PC-9 (cell line): ENCODE results near the gene ARMC2. TPM values are rescaled to one million over a fixed set of nuclear protein-coding genes. Genes with fewer than 3 reads are reported as not detected.

Source experiments
- BruUV-seq: library from RNA; stranded (reverse); fragments of 400-500 nt; replicated peaks from 2 replicates; lab custom pipeline; 2021; lab: Mats Ljungman, UMichigan
- CTCF ChIA-PET: fragments of 300-600 bp; sonication (Branson Sonifier 250); formaldehyde crosslinking; loops from one replicate; lab custom pipeline; 2022; ENCODE audit warnings: antibody characterized with exemption; lab: Charles Lee
- POLR2A ChIA-PET: fragments of 300-600 bp; sonication (Branson Sonifier 250); formaldehyde crosslinking; loops from one replicate; lab custom pipeline; 2022; ENCODE audit warnings: antibody characterized with exemption; ENCODE audit not compliant: unreplicated experiment; lab: Charles Lee
- DNase-seq, 2 experiments: peaks; one replicate each; pipeline versions ENCODE4 v3.0.0 to v3.0.0-alpha.2; 2015 to 2022; ENCODE audit warnings: mixed read lengths in 1 of 2
- H2AFZ ChIP-seq: fragments of 200-600 bp; sonication (generic); 2 replicates; pipeline ENCODE4 v1.8.1; 2017; ENCODE audit warnings: antibody characterized with exemption
- H3F3A ChIP-seq: fragments of 200-600 bp; sonication (generic); 2 replicates; pipeline ENCODE4 v1.8.1; 2017; ENCODE audit warnings: antibody characterized with exemption, mild to moderate bottlenecking, low read depth; ENCODE audit not compliant: insufficient read depth
- H3K27ac ChIP-seq: fragments of 200-600 bp; sonication (generic); 2 replicates; pipeline ENCODE4 v1.6.1; 2016; ENCODE audit warnings: mixed run types
- H3K27me3 ChIP-seq: fragments of 200-600 bp; sonication (generic); 2 replicates; pipeline ENCODE4 v1.6.1; 2016; ENCODE audit warnings: low read depth, mixed run types; ENCODE audit not compliant: insufficient read depth
- H3K36me3 ChIP-seq: fragments of 200-600 bp; sonication (generic); 2 replicates; pipeline ENCODE4 v1.6.1; 2016; ENCODE audit warnings: low read depth, mixed run types
- H3K4me1 ChIP-seq: fragments of 200-600 bp; sonication (generic); replicated peaks from 2 replicates; pipeline ENCODE4 v1.6.1; 2016; ENCODE audit warnings: mixed run types; ENCODE audit not compliant: insufficient read depth
- H3K4me2 ChIP-seq: fragments of 200-600 bp; sonication (generic); 2 replicates; pipeline ENCODE4 v1.6.1; 2017; ENCODE audit warnings: mixed run types
- H3K4me3 ChIP-seq: fragments of 200-600 bp; sonication (generic); 2 replicates; pipeline ENCODE4 v1.6.1; 2016; ENCODE audit warnings: mixed run types
- H3K79me2 ChIP-seq: fragments of 200-600 bp; sonication (generic); 2 replicates; pipeline ENCODE4 v1.6.1; 2017; ENCODE audit warnings: low read depth, mixed run types
- H3K9me2 ChIP-seq: fragments of 200-600 bp; sonication (generic); 2 replicates; pipeline ENCODE4 v1.8.1; 2017; ENCODE audit warnings: mild to moderate bottlenecking; ENCODE audit not compliant: insufficient read depth
- H3K9me3 ChIP-seq: fragments of 200-600 bp; sonication (generic); 2 replicates; pipeline ENCODE4 v1.8.1; 2016; ENCODE audit warnings: low read depth; ENCODE audit not compliant: insufficient read depth
- H4K20me1 ChIP-seq: fragments of 200-600 bp; sonication (generic); 2 replicates; pipeline ENCODE4 v1.8.1; 2017; ENCODE audit not compliant: insufficient read depth
- EZH2 ChIP-seq: fragments of 200-600 bp; sonication (generic); IDR thresholded peaks from 2 replicates; pipeline ENCODE4 v1.8.0; 2017; ENCODE audit warnings: antibody characterized with exemption, low read depth
- intact Hi-C: fragments of 100-400 bp; cut with micrococcal nuclease; formaldehyde crosslinking; loops from one replicate; pipeline ENCODE4 v1.10.0; 2022; ENCODE audit not compliant: unreplicated experiment
- total RNA-seq: library from RNA; stranded (reverse); gene quantifications from 2 replicates; pipeline ENCODE4 v1.2.3, GENCODE V29; 2021
- TF ChIP-seq, protein P1 (sequence below): fragments of 200-600 bp; sonication (generic); conservative IDR thresholded peaks from 2 replicates; pipeline ENCODE4 v1.6.1; 2017; ENCODE audit warnings: mixed run types, antibody characterized with exemption, mild to moderate bottlenecking, moderate library complexity

ARMC2 gene
- total RNA-seq, 1 experiment from 2014 or later, result 15.5 TPM

DNA sequence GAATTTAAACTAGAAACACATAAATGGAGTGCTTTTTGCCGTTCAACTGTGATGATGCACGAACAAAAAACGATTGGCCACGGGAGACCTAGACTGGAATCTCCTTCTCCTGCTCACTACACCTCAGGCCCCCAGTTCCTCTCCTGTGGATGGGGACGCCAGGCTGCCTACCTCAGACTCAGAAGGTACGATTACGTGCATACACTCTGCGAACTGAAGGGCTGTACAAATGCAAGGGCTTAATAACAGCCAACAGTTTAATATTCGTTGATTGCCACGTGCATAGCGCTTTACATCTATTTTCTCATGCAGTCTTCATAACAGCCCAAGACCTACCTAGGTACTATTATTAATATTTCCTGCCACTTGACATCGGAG, 495 bp upstream of the ARMC2 start:
- TF ChIP-seq, protein P1, sequence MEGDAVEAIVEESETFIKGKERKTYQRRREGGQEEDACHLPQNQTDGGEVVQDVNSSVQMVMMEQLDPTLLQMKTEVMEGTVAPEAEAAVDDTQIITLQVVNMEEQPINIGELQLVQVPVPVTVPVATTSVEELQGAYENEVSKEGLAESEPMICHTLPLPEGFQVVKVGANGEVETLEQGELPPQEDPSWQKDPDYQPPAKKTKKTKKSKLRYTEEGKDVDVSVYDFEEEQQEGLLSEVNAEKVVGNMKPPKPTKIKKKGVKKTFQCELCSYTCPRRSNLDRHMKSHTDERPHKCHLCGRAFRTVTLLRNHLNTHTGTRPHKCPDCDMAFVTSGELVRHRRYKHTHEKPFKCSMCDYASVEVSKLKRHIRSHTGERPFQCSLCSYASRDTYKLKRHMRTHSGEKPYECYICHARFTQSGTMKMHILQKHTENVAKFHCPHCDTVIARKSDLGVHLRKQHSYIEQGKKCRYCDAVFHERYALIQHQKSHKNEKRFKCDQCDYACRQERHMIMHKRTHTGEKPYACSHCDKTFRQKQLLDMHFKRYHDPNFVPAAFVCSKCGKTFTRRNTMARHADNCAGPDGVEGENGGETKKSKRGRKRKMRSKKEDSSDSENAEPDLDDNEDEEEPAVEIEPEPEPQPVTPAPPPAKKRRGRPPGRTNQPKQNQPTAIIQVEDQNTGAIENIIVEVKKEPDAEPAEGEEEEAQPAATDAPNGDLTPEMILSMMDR, result no peak
- no peak for TF ChIP-seq EZH2
- ChIA-PET CTCF (interaction anchor here (1.2 kb wide), 1 partner anchor 306 kb away, joined by 3 read pairs; no protein-coding TSS in a partner anchor), POLR2A (interaction anchor here (0.5 to 0.7 kb wide), 4 partner anchors 115 to 289 kb away, joined by 3 to 9 read pairs (median 4); no protein-coding TSS in a partner anchor)
- DNase-seq, result no peak
- H4K20me1 ChIP-seq, result no peaks in the 10 kb centered on the region
- intact Hi-C loops, result no loop called here
- H3F3A ChIP-seq, result no peaks in the 10 kb centered on the region
- TSS peak; percentile 44 for BruUV-seq
- H3K36me3 ChIP-seq, result no peaks in the 10 kb centered on the region
- H3K9me2 ChIP-seq, result no peaks in the 10 kb centered on the region
- peak overlapping the region; percentile 98 for H2AFZ ChIP-seq
- H3K4me3 ChIP-seq, result peak overlapping the region; percentile 85
- peak overlapping the region; percentile 85 for H3K4me2 ChIP-seq
- no peak overlapping the region for H3K27ac ChIP-seq
- no peaks in the 10 kb centered on the region for H3K9me3 ChIP-seq
- H3K4me1 ChIP-seq, result peaks cover 13% of the 10 kb centered on the region
- 0 out of 2 replicates have a peak, but pooled peaks cover 11% of the 10 kb centered on the region for H3K79me2 ChIP-seq
- H3K27me3 ChIP-seq, result no peaks in the 10 kb centered on the region

DNA sequence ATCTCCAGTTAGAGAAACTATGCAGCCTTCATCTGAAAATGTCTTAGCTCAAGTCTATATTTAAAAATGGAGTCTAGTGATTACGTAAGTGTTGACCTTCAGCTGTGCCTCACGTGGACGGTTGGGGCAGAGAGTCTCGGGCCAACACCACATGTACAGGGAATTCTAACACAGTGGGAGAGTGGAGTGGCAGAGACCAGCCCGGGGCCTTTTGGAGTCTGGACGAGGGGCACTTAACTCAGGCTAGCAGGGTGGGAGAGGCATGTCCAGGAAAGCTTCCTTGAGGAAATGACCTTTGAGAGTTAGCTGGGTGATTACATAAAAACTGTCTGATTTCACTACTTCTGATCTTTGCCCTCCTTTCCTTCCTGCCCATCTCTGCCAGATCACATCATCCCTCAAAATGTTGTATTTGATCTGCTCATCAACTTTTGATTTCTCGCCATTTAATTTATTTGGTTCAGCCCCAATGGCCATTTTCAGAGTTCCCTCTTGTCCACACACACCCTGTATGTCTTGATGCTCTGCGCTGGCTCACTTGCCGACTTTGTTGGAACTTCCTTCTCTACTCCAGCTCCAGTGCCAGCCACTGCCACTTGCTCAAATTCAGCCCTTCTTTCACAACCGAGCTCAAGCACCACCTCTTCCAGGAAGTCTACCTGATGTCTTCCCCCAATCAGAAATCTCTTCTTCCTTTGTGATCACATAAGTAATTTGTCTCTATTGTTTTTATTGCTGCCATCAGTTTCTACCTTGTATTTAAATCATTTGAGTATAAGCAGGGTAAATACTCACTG, 2.6 kb downstream of the ARMC2 start:
- intact Hi-C loops, result no loop called here
- H3K4me2 ChIP-seq, result no peak overlapping the region
- H3K4me1 ChIP-seq, result peaks cover 13% of the 10 kb centered on the region
- BruUV-seq, result no TSS peak
- DNase-seq, result peak in 1 of 2 experiments; percentile 29
- no peaks in the 10 kb centered on the region for H3F3A ChIP-seq
- H3K9me3 ChIP-seq, result no peaks in the 10 kb centered on the region
- H3K9me2 ChIP-seq, result no peaks in the 10 kb centered on the region
- CTCF ChIA-PET, result no interaction called here
- no peak overlapping the region for H2AFZ ChIP-seq
- no peaks in the 10 kb centered on the region for H3K27me3 ChIP-seq
- H3K27ac ChIP-seq, result no peak overlapping the region
- 0 out of 2 replicates have a peak, but pooled peaks cover 11% of the 10 kb centered on the region for H3K79me2 ChIP-seq
- no peaks in the 10 kb centered on the region for H4K20me1 ChIP-seq
- 0 out of 2 replicates have a peak, but pooled peaks cover 6% of the 10 kb centered on the region for H3K36me3 ChIP-seq
- no peak overlapping the region for H3K4me3 ChIP-seq
- POLR2A ChIA-PET, result no interaction called here
- TF ChIP-seq, protein P1, result no peak
- no peak for TF ChIP-seq EZH2

DNA sequence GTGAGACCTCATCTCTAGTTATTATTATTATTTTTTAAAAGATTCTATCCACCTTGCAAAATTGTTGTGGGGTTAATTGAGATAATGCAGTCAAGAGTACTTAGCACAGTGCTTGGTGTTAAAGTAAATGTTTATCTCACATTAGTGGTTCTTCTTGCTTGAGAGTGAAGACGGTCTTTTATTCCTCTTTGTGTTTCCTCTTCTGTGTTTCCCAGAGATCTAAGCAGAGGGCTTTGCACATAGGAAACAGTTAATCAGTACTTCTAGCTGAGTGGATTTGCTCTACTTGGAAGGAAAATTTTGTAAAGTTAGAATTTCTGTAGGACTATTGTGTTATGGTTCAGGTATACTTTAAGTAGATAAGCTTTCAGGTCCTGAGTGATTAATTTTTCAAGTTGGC, 3.5 kb downstream of the ARMC2 start:
- peaks cover 1% of the 10 kb centered on the region; the same call in 1 of the 2 replicates for H3K9me3 ChIP-seq
- TF ChIP-seq, protein P1, result no peak
- no peak for TF ChIP-seq EZH2
- DNase-seq, result no peak
- peaks cover 11% of the 10 kb centered on the region for H3K36me3 ChIP-seq
- no TSS peak for BruUV-seq
- H2AFZ ChIP-seq, result no peak overlapping the region
- H3K4me1 ChIP-seq, result peaks cover 13% of the 10 kb centered on the region
- H3K27ac ChIP-seq, result no peak overlapping the region
- H3F3A ChIP-seq, result no peaks in the 10 kb centered on the region
- POLR2A ChIA-PET, result no interaction called here
- intact Hi-C loops, result no loop called here
- CTCF ChIA-PET, result no interaction called here
- H3K9me2 ChIP-seq, result no peaks in the 10 kb centered on the region
- no peaks in the 10 kb centered on the region for H3K27me3 ChIP-seq
- H4K20me1 ChIP-seq, result no peaks in the 10 kb centered on the region
- 0 out of 2 replicates have a peak, but pooled peaks cover 11% of the 10 kb centered on the region for H3K79me2 ChIP-seq
- no peak overlapping the region for H3K4me2 ChIP-seq
- H3K4me3 ChIP-seq, result no peak overlapping the region
